ENCODE measurements around the gene ISM1.

GRCh38 chr20:13296070-13296469, 75.0 kb downstream of the ISM1 start:
- TF ChIP-seq ESRRG (CRISPR knock-in tag; IDR thresholded peaks at IDR 0.05) (no peak), BACH2 (CRISPR knock-in tag; IDR thresholded peaks at IDR 0.05; ENCODE audit: borderline replicate concordance) (no peak), OSR1 (CRISPR knock-in tag; IDR thresholded peaks at IDR 0.05) (no peak), ZC3H10 (CRISPR knock-in tag; IDR thresholded peaks at IDR 0.05) (no peak), ZFP30 (CRISPR knock-in tag; IDR thresholded peaks at IDR 0.05) (no peak), SNAI2 (CRISPR knock-in tag; IDR thresholded peaks at IDR 0.05) (no peak), ISL1 (CRISPR knock-in tag; IDR thresholded peaks at IDR 0.05) (no peak), POU6F1 (CRISPR knock-in tag; IDR thresholded peaks at IDR 0.05; ENCODE audit: borderline replicate concordance, low read depth) (no peak), RARB (CRISPR knock-in tag; IDR thresholded peaks at IDR 0.05) (no peak), PATZ1 (CRISPR knock-in tag; IDR thresholded peaks at IDR 0.05; ENCODE audit: borderline replicate concordance) (no peak), ARNTL (CRISPR knock-in tag; IDR thresholded peaks at IDR 0.05; ENCODE audit: borderline replicate concordance, low read depth) (no peak), CSDC2 (CRISPR knock-in tag; IDR thresholded peaks at IDR 0.05) (no peak), TOX (CRISPR knock-in tag; IDR thresholded peaks at IDR 0.05; ENCODE audit: borderline replicate concordance) (no peak)
